Tibial nerve (tissue), 4 donors: ENCODE measurements around the gene PSORS1C1. TPM values are rescaled to one million over a fixed set of nuclear protein-coding genes. Genes with fewer than 3 reads are reported as not detected.
A peak's percentile ranks its signal among the peaks of the same experiment; 100 is the strongest.

Experiments
- DNase-seq, 2 donors: peaks; one replicate each; pipeline ENCODE4 v3.0.0-alpha.2; 2019; ENCODE audit warnings: low spot score in 2 of 2
- H3K27ac ChIP-seq, 4 donors: fragments of 200-600 bp; sonication (generic) in 3 of 4; one replicate each; pipeline ENCODE4 v1.5.1; 2017 to 2019; ENCODE audit warnings: mild to moderate bottlenecking in 1 of 4
- H3K27me3 ChIP-seq, 2 donors: fragments of 200-600 bp; sonication (generic) in 1 of 2; one replicate each; pipeline versions ENCODE4 v1.5.1 to v1.6.0; 2017 to 2019
- H3K36me3 ChIP-seq, 3 donors: fragments of 200-600 bp; sonication (generic); one replicate each; pipeline ENCODE4 v1.5.1; 2018 to 2019
- H3K4me1 ChIP-seq, 4 donors: fragments of 200-600 bp; sonication (generic) in 3 of 4; one replicate each; pipeline ENCODE4 v1.5.1; 2017 to 2019
- H3K4me3 ChIP-seq, 4 donors: fragments of 200-600 bp; sonication (generic) in 3 of 4; one replicate each; pipeline ENCODE4 v1.5.1; 2017 to 2019; ENCODE audit warnings: mild to moderate bottlenecking in 1 of 4, moderate library complexity in 1 of 4
- H3K9me3 ChIP-seq, 4 donors: fragments of 200-600 bp; sonication (generic) in 3 of 4; one replicate each; pipeline ENCODE4 v1.5.1; 2017 to 2019
- CTCF ChIP-seq, 5 experiments: fragments of 200-600 bp in 3 of 5; fragments of 450-650 bp in 2 of 5; sonication (generic) in 3 of 5; IDR thresholded peaks; one replicate each; pipeline ENCODE4 v1.5.1; 2016 to 2019; ENCODE audit warnings: antibody characterized with exemption in 5 of 5, mild to moderate bottlenecking in 3 of 5, moderate library complexity in 2 of 5
- EP300 ChIP-seq, 2 donors: sonication (generic); formaldehyde crosslinking; IDR thresholded peaks; one replicate each; pipeline ENCODE4 v1.6.1; 2017; ENCODE audit warnings: antibody characterized with exemption in 2 of 2, mild to moderate bottlenecking in 1 of 2
- POLR2A ChIP-seq, 2 donors: fragments of 450-650 bp; IDR thresholded peaks; one replicate each; pipeline ENCODE4 v1.6.1; 2017; ENCODE audit warnings: antibody characterized with exemption in 2 of 2, mild to moderate bottlenecking in 2 of 2, moderate library complexity in 2 of 2
- WGBS, 2 donors: methylation state at CpG; one replicate each; pipeline ENCODE4 v1.1.5; 2018; 5-methylcytosine and 5-hydroxymethylcytosine counted together
- total RNA-seq, 4 donors: library from RNA; depleted of rRNA; stranded (reverse); fragments of >200 nt; gene quantifications; one replicate each; pipeline ENCODE4 v1.1.0, GENCODE V29; 2016

The PSORS1C1 gene
- total RNA-seq, 4 donors from 2014 or later = 0.42 to 8.5 (median 2.2) TPM

- Histone ChIP-seq H3K9me3 (no peaks in the 10 kb centered on the region), H3K4me3 (no peak within 1 kb of the TSS), H3K36me3 (peaks cover 0 to 10% (median 0%) of the 10 kb centered on the region in 3 donors), H3K4me1 (peaks cover 0 to 23% (median 0%) of the 10 kb centered on the region in 4 donors), H3K27ac (peak within 1 kb of the TSS in 1 of 4 donors; percentile 4), H3K27me3 (no peaks in the 10 kb centered on the region)
- WGBS, 2 donors = 89 to 95% methylated on average over 4 of the region's 4 CpGs
- TF ChIP-seq POLR2A (IDR thresholded peaks at IDR 0.05) (no peak), EP300 (IDR thresholded peaks at IDR 0.05) (no peak), CTCF (IDR thresholded peaks at IDR 0.05) (no peak)
- DNase-seq = no peak
These were observed 24.4 kb downstream of the PSORS1C1 start, which contains the start of gene PSORS1C2 for GRCh38 chr6:31138982-31139381. Gene PSORS1C2 (minus strand): TSS chr6:31139066. CDS start chr6:31139026, 40 bp downstream.

- 27 to 35% methylated on average over 4 of the region's 4 CpGs for WGBS, 2 donors
- Histone ChIP-seq H3K4me1 (peaks cover 0 to 23% (median 0%) of the 10 kb centered on the region in 4 donors), H3K27ac (no peak overlapping the region), H3K9me3 (no peaks in the 10 kb centered on the region), H3K27me3 (no peaks in the 10 kb centered on the region), H3K4me3 (no peak overlapping the region), H3K36me3 (peaks cover 0 to 17% (median 0%) of the 10 kb centered on the region in 3 donors)
- no peak for DNase-seq
- no peak for TF ChIP-seq CTCF (IDR thresholded peaks at IDR 0.05)
- TF ChIP-seq POLR2A (IDR thresholded peaks at IDR 0.05) = no peak
These were observed 25.0 kb downstream of the PSORS1C1 start for GRCh38 chr6:31139599-31139998.

- Histone ChIP-seq H3K27ac (no peak overlapping the region), H3K4me1 (peaks cover 0 to 23% (median 0%) of the 10 kb centered on the region in 4 donors), H3K36me3 (peaks cover 0 to 27% (median 0%) of the 10 kb centered on the region in 3 donors), H3K27me3 (no peaks in the 10 kb centered on the region), H3K9me3 (no peaks in the 10 kb centered on the region), H3K4me3 (no peak overlapping the region)
- TF ChIP-seq POLR2A (IDR thresholded peaks at IDR 0.05) = no peak
- TF ChIP-seq EP300 (IDR thresholded peaks at IDR 0.05) = no peak
- TF ChIP-seq CTCF (IDR thresholded peaks at IDR 0.05) = no peak
- DNase-seq = no peak
- WGBS, 2 donors = 90 to 91% methylated on average over 15 of the region's 15 CpGs
These were observed 26.0 kb downstream of the PSORS1C1 start for GRCh38 chr6:31140643-31141042.

DNA sequence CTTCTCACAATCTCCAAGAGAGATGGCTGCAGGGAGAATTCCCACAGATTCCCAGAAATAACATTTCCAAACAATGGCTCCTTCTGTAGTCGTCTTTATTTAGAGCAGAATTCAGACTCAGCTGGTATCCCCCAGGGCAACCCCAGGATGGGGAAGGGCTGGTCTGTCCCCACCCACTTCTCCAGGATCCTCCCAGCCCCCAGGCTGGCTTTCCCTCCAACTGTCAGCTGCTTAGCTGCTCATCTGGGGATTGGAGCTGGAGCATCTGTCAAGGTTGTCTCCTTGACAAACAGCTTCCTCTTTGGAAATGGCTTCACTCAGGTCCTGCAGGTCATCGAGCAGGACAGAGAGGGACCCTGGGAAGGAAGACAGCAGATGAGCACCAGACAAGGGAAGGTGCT is 27.8 kb downstream of the PSORS1C1 start:
- TF ChIP-seq POLR2A (IDR thresholded peaks at IDR 0.05) (no peak), CTCF (IDR thresholded peaks at IDR 0.05) (no peak), EP300 (IDR thresholded peaks at IDR 0.05) (no peak)
- H3K36me3 ChIP-seq = peaks cover 0 to 44% (median 0%) of the 10 kb centered on the region in 3 donors
- H3K9me3 ChIP-seq = no peaks in the 10 kb centered on the region
- WGBS, 2 donors = 17 to 29% methylated on average over 2 of the region's 2 CpGs
- H3K4me3 ChIP-seq = no peak overlapping the region
- H3K27ac ChIP-seq = no peak overlapping the region
- no peak for DNase-seq
- peaks cover 0 to 23% (median 0%) of the 10 kb centered on the region in 4 donors for H3K4me1 ChIP-seq
- no peaks in the 10 kb centered on the region for H3K27me3 ChIP-seq

GRCh38 chr6:31143148-31143547 is 28.5 kb downstream of the PSORS1C1 start:
- Histone ChIP-seq H3K27me3 (no peaks in the 10 kb centered on the region), H3K4me3 (no peak overlapping the region), H3K27ac (peak overlapping the region in 1 of 4 donors; percentile 19), H3K9me3 (no peaks in the 10 kb centered on the region), H3K36me3 (peaks cover 0 to 48% (median 0%) of the 10 kb centered on the region in 3 donors), H3K4me1 (peaks cover 0 to 15% (median 0%) of the 10 kb centered on the region in 4 donors)
- DNase-seq = peak; percentile 31 to 34
- 45 to 49% methylated on average over 11 of the region's 11 CpGs for WGBS, 2 donors
- no peak for TF ChIP-seq EP300 (IDR thresholded peaks at IDR 0.05)
